ENCODE measurements around the gene METTL5.

- TF ChIP-seq, protein P1, sequence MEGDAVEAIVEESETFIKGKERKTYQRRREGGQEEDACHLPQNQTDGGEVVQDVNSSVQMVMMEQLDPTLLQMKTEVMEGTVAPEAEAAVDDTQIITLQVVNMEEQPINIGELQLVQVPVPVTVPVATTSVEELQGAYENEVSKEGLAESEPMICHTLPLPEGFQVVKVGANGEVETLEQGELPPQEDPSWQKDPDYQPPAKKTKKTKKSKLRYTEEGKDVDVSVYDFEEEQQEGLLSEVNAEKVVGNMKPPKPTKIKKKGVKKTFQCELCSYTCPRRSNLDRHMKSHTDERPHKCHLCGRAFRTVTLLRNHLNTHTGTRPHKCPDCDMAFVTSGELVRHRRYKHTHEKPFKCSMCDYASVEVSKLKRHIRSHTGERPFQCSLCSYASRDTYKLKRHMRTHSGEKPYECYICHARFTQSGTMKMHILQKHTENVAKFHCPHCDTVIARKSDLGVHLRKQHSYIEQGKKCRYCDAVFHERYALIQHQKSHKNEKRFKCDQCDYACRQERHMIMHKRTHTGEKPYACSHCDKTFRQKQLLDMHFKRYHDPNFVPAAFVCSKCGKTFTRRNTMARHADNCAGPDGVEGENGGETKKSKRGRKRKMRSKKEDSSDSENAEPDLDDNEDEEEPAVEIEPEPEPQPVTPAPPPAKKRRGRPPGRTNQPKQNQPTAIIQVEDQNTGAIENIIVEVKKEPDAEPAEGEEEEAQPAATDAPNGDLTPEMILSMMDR (IDR thresholded peaks at IDR 0.05): no peak
- no peak for TF ChIP-seq ZFX (IDR thresholded peaks at IDR 0.05; ENCODE audit: borderline replicate concordance)
Observed at GRCh38 chr2:169765523-169765922, 59.2 kb downstream of the METTL5 start.
